ENCODE data around the gene FAM219A.

FAM219A gene

GRCh38 chr9:34399729-34400128 lies 58.6 kb downstream of the FAM219A start:
- no peak for DNase-seq

- no peak for DNase-seq
Observed at GRCh38 chr9:34398875-34399274, 59.5 kb downstream of the FAM219A start.

- DNase-seq = no peak
Observed at GRCh38 chr9:34396276-34397214, 61.8 kb downstream of the FAM219A start.

GRCh38 chr9:34392511-34392910 lies 65.9 kb downstream of the FAM219A start:
- DNase-seq = no peak

- DNase-seq = no peak
Observed at GRCh38 chr9:34387239-34387638, 71.1 kb downstream of the FAM219A start.

GRCh38 chr9:34386656-34387055 lies 71.7 kb downstream of the FAM219A start:
- DNase-seq = no peak

GRCh38 chr9:34385561-34386230 lies 72.7 kb downstream of the FAM219A start:
- DNase-seq = no peak

- no peak for DNase-seq
Observed at GRCh38 chr9:34384368-34385165, 73.8 kb downstream of the FAM219A start.

- no peak for DNase-seq
Observed at GRCh38 chr9:34383904-34384303, 74.5 kb downstream of the FAM219A start.

GRCh38 chr9:34382879-34383278 lies 75.5 kb downstream of the FAM219A start:
- no peak for DNase-seq

GRCh38 chr9:34382054-34382453 lies 76.3 kb downstream of the FAM219A start:
- DNase-seq = no peak

GRCh38 chr9:34381323-34381722 lies 77.0 kb downstream of the FAM219A start:
- DNase-seq = no peak

- peak; percentile 81 for DNase-seq
Observed at GRCh38 chr9:34380511-34381315, 77.7 kb downstream of the FAM219A start.

GRCh38 chr9:34380034-34380510 lies 78.3 kb downstream of the FAM219A start:
- peak; percentile 45 for DNase-seq

GRCh38 chr9:34379334-34380033 lies 78.9 kb downstream of the FAM219A start:
- peak; percentile 90 for DNase-seq

GRCh38 chr9:34378376-34379060 lies 79.9 kb downstream of the FAM219A start:
- DNase-seq = no peak

- no peak for DNase-seq
Observed at GRCh38 chr9:34377404-34377746, 81.0 kb downstream of the FAM219A start.

GRCh38 chr9:34376596-34377403 lies 81.6 kb downstream of the FAM219A start, which contains the start of gene MYORG:
Gene MYORG (minus strand): TSS chr9:34376898. CDS start chr9:34372943, 3,955 bp downstream.
- peak; percentile 96 for DNase-seq

GRCh38 chr9:34375901-34376595 lies 82.3 kb downstream of the FAM219A start:
- peak; percentile 63 for DNase-seq

Measured in activated T-cell treated with anti-CD3 and anti-CD28 coated beads, Interleukin-2, amount 50 U/mL, for 1 hour (primary cell).